HepG2 (cell line): ENCODE data around the gene CLP1.

Source experiments
- CBX1 ChIP-seq: IDR thresholded peaks from one replicate; pipeline ENCODE4 v1.6.1; 2016; ENCODE audit warnings: antibody characterized with exemption, low read depth
- CHD2 ChIP-seq: IDR thresholded peaks from 2 replicates; pipeline ENCODE4 v1.6.1; 2011; ENCODE audit warnings: low read depth, low read length, improper control_type of control experiment
- FOXC1 ChIP-seq: sonication (generic); formaldehyde crosslinking; IDR thresholded peaks from 2 replicates; pipeline ENCODE4 v1.8.0; 2022; ENCODE audit warnings: mild to moderate bottlenecking, missing genetic modification reagents, borderline replicate concordance
- FOXM1 ChIP-seq: sonication (generic); formaldehyde crosslinking; IDR thresholded peaks from 2 replicates; pipeline ENCODE4 v1.5.0; 2020; ENCODE audit warnings: missing genetic modification reagents
- JUN ChIP-seq: sonication (generic); formaldehyde crosslinking; IDR thresholded peaks from 2 replicates; pipeline ENCODE4 v1.4.0; 2020; ENCODE audit warnings: mild to moderate bottlenecking, missing genetic modification reagents
- NFRKB ChIP-seq: fragments of 450-650 bp; IDR thresholded peaks from 2 replicates; pipeline ENCODE4 v1.6.1; 2017
- SMC3 ChIP-seq: IDR thresholded peaks from 2 replicates; pipeline ENCODE4 v1.6.1; 2011; ENCODE audit warnings: low read length, improper control_type of control experiment
- ZFP37 ChIP-seq: sonication (generic); formaldehyde crosslinking; IDR thresholded peaks from 2 replicates; pipeline ENCODE4 v1.4.0; 2020; ENCODE audit warnings: missing genetic modification reagents, borderline replicate concordance
- ZNF282 ChIP-seq: fragments of 450-650 bp; IDR thresholded peaks from 2 replicates; pipeline ENCODE4 v1.6.1; 2018; ENCODE audit not compliant: partially characterized antibody
- ZNF639 ChIP-seq: conservative IDR thresholded peaks from 2 replicates; pipeline ENCODE4 v1.6.1; 2018; ENCODE audit warnings: missing genetic modification reagents
- TF ChIP-seq, protein P1 (sequence below): sonication (generic); IDR thresholded peaks from 2 replicates; pipeline ENCODE4 v1.6.1; 2016; ENCODE audit warnings: low read depth, borderline replicate concordance

GRCh38 chr11:57637626-57638004 is 19.9 kb upstream of the CLP1 start:
- no peak for TF ChIP-seq ZNF282
- no peak for TF ChIP-seq CBX1
- no peak for TF ChIP-seq NFRKB
- TF ChIP-seq ZFP37 (CRISPR knock-in tag): no peak
- no peak for TF ChIP-seq FOXC1
- no peak for TF ChIP-seq SMC3
- TF ChIP-seq JUN: no peak
- no peak for TF ChIP-seq FOXM1 (CRISPR knock-in tag)
- no peak for TF ChIP-seq CHD2
- no peak for TF ChIP-seq ZNF639 (CRISPR knock-in tag)
- TF ChIP-seq, protein P1, sequence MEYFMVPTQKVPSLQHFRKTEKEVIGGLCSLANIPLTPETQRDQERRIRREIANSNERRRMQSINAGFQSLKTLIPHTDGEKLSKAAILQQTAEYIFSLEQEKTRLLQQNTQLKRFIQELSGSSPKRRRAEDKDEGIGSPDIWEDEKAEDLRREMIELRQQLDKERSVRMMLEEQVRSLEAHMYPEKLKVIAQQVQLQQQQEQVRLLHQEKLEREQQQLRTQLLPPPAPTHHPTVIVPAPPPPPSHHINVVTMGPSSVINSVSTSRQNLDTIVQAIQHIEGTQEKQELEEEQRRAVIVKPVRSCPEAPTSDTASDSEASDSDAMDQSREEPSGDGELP: no peak
